Stimulated activated CD4-positive, alpha-beta T cell treated with anti-CD3 and anti-CD28 coated beads, Interleukin-4, amount 100 ng/mL, for 24 hours (primary cell): ENCODE results near the gene TBC1D16.
"Not testable (repeated sequence)": the region's sequence is repeated elsewhere in the genome, so short reads cannot be mapped to it uniquely, and the experiment has no call there.

Experiments
- DNase-seq: peaks from one replicate; pipeline ENCODE4 v3.0.0-alpha.2; 2020

TBC1D16 gene

DNA sequence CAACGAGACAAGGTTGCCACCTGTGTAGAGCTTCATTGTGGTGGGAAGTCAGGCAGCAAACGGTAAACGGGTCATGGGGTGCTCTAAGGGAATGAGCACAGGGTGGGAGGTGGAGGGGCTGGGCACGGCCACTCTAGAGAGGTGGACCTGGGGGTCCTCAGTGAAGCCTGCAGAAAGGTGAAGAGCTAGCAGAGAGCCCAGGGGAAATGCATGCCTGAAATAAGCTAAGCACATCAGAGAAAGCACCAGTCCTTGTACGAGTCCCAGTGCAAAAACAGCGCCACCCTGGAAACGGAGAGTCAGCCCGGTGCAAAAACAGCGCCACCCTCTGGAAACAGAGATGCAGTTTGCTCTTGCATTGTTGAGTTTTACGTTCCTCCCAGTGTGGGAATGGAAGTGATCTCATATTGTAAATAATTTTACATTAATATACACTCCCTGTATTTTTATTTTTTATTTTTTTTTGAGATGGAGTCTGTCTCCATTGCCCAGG is 65.0 kb downstream of the TBC1D16 start:
- DNase-seq: peak; percentile 56

DNA sequence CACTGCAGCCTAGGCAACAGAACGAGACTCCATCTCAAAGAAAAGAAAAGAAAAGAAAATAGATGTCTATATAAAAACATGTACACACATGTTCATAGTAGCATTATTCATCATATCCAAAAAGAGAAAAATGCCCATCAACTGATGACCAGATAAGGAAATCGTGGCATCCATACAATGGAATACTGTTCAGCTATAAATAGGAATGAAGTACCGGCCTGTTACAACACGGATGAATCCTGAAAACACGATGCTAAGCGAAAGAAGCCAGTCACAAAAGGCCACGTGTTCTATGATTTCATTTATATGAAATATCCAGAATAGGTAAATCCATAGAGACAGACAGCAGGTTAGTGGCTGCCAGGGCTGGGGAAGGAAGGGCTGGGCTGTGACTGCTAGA is 65.8 kb downstream of the TBC1D16 start:
- no peak for DNase-seq

DNA sequence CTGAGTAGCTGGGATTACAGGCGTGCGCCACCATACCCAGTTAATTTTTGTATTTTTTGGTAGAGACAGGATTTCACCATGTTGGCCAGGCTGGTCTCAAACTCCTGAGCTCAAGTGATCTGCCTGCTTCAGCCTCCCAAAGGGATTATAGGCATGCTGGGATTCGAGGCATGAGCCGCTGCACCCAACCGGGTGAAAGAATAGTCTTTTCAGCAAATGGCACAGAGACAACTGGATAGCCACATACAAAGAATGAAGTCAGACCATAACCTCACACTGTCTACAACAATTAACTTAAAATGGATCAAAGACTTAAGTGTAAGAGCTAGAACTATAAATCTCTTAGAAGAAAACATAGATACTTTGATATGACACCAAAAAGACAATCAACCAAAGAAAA is 67.6 kb downstream of the TBC1D16 start:
- DNase-seq: no peak

DNA sequence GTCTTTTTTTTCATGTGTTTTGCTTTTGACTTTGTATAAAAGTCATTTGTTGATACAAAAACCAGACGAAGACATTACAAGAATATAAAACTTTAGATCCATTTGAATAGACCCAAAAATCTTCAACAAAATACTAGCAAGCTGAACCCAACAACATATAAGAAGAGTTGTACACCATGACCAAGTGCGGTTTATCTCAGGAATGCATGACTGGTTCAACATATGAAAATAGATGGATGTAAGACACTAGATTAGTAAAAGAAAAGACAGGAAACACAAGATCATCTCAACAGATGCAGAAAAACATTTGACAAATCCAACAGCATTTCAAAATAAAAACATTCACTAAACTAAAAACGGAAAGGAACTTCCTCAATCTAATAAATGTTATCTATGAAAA is 69.0 kb downstream of the TBC1D16 start:
- DNase-seq: no peak

DNA sequence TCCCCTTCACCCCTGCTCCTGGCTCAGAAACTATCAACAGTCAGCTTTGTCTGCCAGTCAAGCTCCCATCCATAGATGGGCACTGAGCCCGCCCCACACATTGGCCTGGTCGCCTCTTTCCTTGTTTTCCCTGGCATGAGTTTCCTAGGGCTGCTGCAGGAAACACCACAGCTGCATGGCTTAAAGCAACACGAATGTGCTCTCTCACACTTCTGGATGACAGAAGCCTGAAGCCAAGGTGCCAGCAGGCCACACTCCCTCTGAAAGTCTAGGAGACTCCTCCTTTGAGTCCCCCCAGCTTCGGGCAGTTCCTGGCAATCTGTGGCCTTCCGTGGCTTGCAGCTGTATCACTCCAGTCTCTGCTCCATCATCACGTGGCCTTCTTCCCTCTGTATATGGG is 69.9 kb downstream of the TBC1D16 start:
- DNase-seq: no peak

DNA sequence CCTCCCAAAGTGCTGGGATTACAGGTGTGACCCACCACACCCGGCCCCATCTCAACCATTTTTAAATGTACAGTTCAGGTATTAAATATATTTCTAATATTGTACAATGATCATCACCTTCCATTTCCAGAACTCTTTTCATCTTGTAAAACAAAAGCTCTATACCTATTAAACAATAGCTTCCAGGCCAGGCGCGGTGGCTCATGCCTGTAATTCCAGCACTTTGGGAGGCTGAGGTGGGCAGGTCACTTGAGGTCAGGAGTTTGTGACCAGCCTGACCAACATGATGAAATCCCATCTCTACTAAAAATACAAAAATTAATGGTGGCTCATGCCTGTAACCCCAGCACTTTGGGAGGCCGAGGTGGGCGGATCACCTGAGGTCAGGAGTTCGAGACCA is 73.2 kb downstream of the TBC1D16 start:
- DNase-seq: not testable (repeated sequence)

DNA sequence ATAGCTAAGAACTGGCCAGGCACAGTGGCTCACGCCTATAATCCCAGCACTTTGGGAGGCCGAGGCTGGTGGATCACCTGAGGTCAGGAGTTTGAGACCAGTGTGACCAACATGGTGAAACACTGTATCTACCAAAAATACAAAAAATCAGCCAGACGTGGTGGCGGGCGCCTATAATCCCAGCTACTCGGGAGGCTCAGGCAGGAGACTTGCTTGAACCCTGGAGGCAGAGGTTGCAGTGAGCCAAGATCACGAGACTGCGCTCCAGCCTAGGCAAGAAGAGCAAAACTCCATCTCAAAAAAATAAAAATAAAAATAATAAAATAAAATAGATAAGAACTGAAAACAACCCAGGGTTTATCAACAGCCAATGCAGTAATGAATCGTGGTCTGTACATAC is 74.1 kb downstream of the TBC1D16 start:
- not testable (repeated sequence) for DNase-seq

DNA sequence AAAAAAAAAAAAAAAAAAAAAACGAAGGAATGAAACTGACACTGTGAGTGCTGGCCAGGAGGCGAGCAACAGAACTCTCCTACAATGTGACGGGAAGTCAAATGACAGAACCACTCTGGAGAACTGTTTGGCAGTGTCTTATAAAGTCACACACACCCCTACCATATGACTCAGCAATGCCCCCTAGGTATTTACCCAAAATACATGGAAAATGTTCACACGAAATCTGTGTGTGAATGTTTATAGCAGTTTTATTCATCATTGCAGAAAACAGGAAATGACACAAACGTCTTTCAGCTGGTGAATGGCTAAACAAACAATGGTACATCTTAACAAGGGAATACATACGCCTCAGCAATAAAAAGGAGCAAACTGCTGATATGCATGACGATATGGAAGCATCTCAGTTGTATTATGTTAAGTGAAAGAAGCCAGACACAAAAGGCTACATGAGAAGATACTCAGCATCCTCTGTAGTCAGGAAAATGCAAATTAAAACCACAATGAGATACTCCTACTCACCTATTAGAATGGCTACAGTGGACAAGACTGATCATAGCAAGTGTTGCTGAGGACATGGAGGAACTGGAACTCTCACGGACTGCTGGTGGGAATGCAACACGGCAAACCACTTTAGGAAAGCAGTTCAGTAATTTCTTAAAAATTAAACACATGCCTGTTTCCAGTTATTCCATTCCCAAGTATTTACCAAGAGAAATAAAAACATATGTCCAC is 74.7 kb downstream of the TBC1D16 start:
- no peak for DNase-seq

DNA sequence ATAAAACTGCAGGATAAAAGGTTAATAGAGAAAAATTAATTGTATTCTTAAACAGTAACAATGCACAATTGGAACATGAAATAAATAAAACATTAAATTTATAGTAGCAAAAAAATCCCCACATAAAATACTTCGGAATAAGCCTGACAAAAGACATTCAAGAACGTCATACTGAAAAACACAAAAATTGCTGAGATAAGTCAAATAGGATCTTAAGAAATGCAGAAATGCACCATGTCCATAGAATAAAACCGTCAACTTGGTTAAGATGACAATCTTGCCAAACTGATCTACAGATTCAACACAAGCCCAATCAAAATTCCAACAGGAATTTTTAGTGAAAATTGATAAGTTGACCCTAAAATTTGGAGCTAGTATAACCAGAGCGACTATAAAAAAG is 76.6 kb downstream of the TBC1D16 start:
- DNase-seq: no peak

DNA sequence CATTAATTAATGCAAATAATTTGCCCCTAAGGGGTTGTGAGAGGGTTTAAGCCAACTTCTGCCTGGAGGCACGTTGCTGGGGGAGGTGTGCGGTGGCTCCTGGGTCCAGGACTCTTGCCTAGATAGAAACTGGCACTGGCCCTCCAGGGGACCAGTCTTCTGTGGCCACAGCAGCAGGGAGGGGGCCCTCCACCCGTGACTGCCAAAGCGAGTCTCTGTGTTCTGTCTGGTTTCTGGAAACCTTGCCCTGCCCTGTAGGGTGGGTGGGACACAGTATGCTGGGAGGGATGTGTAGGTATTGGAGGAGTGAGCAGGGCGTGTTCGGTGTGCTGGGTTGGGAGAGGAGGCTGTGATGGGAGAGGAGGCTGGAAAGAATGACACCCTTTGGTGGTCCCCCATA is 78.8 kb downstream of the TBC1D16 start:
- no peak for DNase-seq

DNA sequence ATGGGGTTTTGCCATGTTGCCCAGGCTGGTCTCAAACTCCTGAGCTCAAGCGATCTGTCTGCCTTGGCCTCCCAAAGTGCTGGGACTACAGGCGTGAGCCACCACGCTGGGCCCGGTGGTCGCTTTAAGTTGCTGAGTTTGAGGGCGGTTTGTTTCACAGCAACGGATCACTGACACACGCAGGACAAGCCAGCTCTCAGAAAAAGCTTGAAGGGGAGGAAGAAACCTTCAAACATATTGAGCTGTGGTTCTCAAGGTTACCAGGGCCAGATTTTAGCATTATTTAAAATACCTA is 79.3 kb downstream of the TBC1D16 start:
- DNase-seq: not testable (repeated sequence)

DNA sequence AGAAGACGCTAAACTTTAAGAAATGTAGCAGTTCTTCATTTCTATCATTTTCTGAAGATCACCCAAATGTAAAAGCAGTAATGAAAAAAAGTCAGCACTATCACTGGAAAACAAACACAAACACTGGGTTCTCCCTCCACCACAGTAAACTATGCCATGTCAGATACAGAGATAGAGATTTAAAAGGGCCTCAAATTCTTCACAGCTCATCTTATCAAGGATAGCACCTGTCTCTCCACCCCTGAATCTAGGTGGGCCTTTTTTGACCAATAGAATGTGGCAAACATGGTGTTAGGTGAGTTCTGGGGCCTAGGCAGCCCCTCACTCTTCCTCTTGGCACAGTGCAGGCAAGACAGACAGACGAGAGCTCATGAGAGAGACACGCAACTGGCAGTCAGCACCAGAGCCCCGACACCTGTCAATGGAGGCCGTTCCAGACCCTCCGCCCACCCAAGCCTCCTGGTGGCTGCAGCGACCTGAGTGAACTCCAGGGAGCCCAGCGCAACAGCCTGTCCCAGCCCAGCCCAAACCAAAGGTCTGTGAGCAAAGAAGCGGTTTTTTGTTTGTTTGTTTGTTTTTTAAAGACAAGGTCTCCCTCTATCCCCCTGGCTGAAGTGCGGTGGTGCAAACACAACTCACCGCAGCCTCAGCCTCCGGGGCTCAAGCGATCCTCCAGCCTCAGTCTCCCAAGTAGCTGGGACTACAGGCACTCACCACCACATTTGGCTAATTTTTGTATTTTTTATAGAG is 79.8 kb downstream of the TBC1D16 start:
- no peak for DNase-seq

DNA sequence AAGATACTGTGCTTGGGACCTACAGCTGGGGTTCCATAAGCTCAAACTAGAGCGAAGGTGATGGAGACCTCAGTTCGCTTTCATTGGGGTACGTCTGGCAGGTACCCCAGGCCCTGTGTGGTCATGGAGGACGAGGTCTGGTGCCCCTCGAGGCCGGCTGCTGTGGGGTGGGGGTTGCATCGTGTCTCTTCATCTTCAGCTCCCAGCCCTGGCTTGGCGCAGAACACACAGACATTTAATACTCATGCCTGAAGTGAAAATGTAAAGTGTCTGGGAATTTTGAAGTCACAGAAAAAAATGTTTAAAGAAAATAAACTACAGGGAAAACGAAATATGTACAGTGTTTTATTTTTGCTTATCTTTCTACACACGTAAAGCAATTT is 80.5 kb downstream of the TBC1D16 start:
- no peak for DNase-seq

DNA sequence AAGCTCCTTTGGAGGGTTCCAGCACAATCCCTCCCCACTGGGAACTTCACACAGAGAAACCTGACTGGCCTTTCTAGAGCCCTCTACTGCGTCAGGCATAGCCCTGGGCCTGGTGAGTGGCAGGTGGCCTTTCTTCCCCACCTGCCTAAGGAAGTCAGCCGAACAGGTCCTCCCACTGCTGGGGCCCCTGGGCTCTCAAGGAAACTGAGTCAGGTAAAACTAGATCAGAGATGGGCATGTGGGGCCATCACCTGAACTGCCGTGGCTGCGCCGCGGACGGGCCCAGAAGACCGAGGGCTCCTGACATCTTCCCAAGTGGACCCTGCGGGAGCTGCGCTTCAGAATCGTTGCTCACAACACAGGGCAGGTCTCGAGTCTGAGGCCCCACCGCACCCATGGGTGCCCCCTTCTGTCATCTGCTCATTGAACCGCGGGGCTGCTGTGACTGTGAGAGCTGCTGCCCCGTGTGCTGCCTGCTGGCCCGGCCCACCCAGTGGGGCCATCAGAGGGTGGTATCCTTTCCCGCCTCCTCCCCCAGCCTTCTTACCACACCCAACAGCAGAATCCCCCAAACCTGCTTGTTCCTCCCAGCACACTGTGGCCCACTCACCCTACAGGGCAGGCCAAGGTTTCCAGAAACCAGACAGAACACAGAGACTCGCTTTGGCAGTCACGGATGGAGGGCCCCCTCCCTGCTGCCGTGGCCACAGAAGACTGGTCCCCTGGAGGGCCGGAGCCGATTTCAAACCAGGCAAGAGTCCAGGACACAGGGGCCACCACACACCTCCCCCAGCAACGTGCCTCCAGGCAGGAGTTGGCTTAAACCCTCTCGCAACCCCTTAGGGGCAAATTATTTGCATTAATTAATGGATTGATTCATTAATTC is 81.1 kb downstream of the TBC1D16 start:
- DNase-seq: no peak

DNA sequence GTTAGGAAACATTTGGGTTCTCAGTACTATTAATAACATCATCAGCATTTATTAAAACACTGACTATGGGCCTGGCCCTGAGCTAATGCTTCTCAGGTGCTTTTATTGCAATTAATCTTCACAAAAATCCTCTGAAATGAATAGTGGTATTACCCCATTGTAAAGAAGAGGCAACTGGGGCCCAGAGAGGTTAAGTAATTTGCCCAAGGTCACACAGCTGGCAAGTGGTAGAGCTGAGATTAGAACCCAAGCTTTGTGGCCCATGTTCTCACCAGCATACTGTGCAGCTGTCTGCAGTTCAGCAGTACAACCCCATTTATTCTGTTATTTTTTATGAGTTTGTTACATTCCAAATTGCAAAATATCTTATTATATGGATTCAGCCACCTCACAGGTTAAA is 82.3 kb downstream of the TBC1D16 start:
- DNase-seq: no peak

DNA sequence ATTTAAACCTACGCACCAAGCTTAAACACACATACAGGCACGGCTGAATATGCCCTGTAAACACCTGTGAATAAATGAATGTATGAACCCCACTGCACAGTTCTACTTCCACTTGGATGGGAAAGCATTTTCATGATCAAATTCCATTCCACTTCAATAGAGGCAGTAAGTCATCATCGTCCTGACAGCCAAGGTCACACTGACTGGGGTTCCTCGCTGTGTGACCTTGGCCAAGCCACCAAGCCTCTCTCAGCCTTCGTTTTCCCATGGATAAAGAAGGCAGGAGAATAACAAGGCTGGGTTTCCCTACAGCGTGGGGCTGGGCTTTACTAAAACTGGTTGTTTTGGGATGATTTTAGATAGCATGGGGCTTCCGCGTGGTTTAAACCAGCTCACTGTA is 82.8 kb downstream of the TBC1D16 start:
- DNase-seq: no peak

DNA sequence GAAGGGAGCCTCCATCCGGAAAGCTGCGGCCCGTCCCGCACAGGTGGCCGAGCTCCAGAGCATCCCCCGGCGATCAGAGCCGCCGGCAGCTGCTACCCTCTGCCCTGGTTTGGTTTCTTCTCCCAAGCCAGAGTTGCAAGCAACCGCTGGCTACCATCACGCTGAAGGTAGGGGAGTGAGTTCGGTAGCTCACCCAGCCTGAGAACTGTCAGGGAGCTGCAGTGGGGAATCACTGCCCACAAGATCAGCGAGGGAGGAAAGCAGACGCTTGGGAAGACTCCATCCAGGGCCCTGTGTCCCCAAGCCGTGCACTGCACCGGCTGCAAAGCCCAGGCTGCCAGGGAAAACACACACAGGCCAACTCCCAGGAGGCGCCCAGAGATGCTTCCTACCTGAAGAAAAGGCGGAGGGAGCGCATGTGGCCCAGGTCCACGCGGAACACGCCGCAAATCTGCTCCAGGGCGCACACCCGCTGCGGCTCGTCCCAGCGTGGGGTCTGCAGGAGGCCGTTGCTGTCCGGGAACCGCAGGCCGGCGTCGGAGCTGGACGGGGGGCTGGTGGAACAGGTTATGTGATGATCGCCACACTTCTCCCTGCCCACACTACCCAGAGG is 83.3 kb downstream of the TBC1D16 start:
- no peak for DNase-seq

DNA sequence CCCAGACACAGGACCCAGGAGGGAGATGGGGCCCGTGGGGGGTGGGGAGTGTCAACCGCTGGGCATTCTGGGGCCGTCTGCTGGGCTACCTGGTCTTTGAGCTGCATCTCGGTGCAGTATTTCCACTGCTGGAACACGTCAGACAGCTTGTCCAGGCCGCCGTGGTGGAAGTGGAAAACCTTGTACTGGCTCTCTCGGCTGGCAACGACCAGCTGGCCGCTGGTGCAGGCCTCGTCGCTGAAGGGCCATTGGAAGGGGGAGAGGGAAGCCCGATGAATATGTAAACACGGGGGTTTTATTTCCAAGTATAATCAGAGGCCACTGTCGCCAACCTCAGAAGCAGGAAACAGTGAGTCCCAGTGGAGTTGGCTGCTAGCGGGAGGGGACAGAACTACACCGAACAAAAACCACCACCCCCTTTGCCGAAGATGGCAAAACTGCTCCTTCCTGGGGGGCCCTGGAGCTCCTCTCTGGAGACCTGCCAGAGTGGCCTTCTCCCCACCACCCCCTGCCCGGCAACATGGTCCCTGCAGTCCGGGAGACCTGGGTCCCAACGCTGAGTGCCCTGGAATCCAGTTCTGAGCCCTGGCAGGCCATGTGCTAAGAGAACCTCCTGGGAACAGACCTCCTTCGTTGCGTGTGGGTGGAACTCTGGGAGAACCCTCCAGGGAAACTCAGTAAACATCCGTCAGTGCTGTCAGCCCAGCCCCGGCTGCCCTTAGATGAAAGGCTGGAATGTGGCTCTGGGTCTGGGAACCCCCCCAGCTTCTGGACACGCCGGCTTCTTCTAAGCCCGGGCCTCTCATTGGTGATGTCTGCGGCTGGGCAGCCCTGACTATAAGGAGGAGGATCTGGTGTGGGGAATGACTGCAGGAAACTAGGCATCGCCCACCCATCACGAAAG is 84.1 kb downstream of the TBC1D16 start:
- DNase-seq: no peak

DNA sequence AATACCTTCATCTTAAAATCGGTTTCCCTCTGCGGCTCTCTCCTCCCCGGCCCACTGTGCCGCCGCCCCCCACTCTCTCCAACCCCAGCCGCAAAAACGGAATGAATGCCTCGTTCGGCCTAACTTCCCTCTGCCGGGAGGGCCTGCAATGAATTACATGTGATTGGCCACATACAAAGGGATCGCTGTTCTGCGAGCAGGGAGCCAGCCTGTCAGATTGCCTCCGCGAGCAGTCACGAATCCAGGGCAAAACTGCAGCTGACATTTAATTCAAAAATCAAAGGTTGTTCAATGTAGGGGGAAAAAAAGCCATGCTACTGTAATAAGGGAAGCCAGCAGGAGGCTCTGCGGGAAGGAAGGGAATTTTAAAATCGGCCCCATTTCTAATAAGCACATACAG is 84.9 kb downstream of the TBC1D16 start:
- no peak for DNase-seq

DNA sequence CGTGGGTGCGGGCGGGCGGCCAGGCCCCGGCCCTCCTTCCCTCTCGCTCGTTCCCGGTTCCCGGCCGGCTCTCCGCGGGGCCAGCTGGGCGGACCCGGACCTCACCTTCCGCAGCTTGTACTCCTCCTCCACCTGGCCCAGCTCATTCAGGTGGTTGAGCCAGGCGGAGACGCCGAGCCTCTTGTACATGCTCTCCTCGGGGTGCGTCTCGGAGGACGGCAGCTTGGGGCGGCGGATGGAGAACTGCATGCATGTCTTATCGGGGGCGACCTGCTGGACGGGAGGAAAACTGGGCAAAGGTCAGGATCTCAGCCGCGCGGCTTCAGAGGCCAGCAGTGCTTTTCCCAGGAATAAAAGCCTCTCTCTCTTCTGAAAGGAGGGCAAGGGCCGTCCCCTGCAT is 85.4 kb downstream of the TBC1D16 start:
- DNase-seq: no peak

DNA sequence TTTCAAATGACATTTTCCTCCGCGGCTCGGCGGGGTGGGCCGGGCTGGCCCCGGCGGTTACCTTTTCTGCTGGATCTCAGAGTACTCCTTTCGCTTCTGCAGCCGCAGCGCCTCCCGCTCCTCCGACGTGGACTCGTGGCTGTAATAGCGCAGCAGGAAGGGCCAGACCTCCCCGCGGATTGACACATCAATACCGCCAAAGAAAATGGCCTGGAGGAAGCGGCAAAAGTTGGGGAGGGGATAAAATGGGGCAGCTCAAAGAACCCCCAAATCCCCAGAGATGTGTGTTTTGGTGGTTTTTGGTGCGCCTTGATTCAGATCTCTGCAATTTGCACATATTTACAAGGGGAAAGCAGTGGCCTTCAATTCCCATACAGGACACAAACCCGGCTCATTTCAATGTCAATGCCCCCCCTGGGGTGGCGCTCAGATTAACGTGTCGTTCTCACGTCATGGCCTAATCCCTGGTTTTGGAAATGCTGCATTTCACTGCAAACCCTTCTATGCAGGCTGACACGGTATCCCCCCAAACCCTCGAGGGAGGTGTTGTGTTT is 85.9 kb downstream of the TBC1D16 start:
- no peak for DNase-seq
